Right renal cortex interstitium (tissue), 3 donors: ENCODE data around the gene GRM2. TPM values are rescaled to one million over a fixed set of nuclear protein-coding genes. Genes with fewer than 3 reads are reported as not detected.

ENCODE experiments used
- polyA plus RNA-seq, 3 donors: library from polyadenylated mRNA; unstranded; fragments of 120-200 nt; gene quantifications; one replicate each; pipeline ENCODE4 v1.2.1, GENCODE V29; 2013; ENCODE audit not compliant: insufficient read length in 3 of 3

GRM2 gene
- polyA plus RNA-seq, 3 donors = 0.43 to 0.69 (median 0.55) TPM

Other genes starting within 250 kb of the GRM2 start
- gene DCAF1, start 207.1 kb upstream of the GRM2 start, polyA plus RNA-seq = 10 to 100 TPM; 32.1 to 33.8 (median 33.0) TPM
- gene RAD54L2, start 168.3 kb upstream of the GRM2 start, polyA plus RNA-seq = 10 to 100 TPM; 14.2 to 15.2 (median 14.9) TPM
- gene TEX264, start 35.8 kb upstream of the GRM2 start, polyA plus RNA-seq = 10 to 100 TPM; 63.5 to 75.0 (median 64.2) TPM
- not detected for gene IQCF6, start 72.2 kb downstream of the GRM2 start, polyA plus RNA-seq
- not detected for gene IQCF2, start 154.5 kb downstream of the GRM2 start, polyA plus RNA-seq
- gene IQCF5, start 168.5 kb downstream of the GRM2 start, polyA plus RNA-seq = not detected
- not detected for gene IQCF1, start 196.3 kb downstream of the GRM2 start, polyA plus RNA-seq
- gene RRP9, start 234.8 kb downstream of the GRM2 start, polyA plus RNA-seq = 10 to 100 TPM; 17.3 to 19.2 (median 17.5) TPM
- 10 to 100 TPM; 15.0 to 16.2 (median 16.2) TPM for gene PARP3, start 235.3 kb downstream of the GRM2 start, polyA plus RNA-seq
- under 1 TPM; 0.36 to 0.49 (median 0.37) TPM for gene GPR62, start 248.3 kb downstream of the GRM2 start, polyA plus RNA-seq